ENCODE data around the gene BRSK2.

GRCh38 chr11:1393038-1393710 lies 3.4 kb downstream of the BRSK2 start:
- TF ChIP-seq ZBTB7A (tag by site-specific recombination; IDR thresholded peaks at IDR 0.05; ENCODE audit: low read depth) (no peak), ZNF433 (tag by site-specific recombination; IDR thresholded peaks at IDR 0.05; ENCODE audit: low read depth) (no peak)
- TF ChIP-seq, protein P1, sequence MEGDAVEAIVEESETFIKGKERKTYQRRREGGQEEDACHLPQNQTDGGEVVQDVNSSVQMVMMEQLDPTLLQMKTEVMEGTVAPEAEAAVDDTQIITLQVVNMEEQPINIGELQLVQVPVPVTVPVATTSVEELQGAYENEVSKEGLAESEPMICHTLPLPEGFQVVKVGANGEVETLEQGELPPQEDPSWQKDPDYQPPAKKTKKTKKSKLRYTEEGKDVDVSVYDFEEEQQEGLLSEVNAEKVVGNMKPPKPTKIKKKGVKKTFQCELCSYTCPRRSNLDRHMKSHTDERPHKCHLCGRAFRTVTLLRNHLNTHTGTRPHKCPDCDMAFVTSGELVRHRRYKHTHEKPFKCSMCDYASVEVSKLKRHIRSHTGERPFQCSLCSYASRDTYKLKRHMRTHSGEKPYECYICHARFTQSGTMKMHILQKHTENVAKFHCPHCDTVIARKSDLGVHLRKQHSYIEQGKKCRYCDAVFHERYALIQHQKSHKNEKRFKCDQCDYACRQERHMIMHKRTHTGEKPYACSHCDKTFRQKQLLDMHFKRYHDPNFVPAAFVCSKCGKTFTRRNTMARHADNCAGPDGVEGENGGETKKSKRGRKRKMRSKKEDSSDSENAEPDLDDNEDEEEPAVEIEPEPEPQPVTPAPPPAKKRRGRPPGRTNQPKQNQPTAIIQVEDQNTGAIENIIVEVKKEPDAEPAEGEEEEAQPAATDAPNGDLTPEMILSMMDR (tag by site-specific recombination; IDR thresholded peaks at IDR 0.05), result no peak

All from HEK293 (cell line).